ENCODE data around the gene ATRIP.

DNA sequence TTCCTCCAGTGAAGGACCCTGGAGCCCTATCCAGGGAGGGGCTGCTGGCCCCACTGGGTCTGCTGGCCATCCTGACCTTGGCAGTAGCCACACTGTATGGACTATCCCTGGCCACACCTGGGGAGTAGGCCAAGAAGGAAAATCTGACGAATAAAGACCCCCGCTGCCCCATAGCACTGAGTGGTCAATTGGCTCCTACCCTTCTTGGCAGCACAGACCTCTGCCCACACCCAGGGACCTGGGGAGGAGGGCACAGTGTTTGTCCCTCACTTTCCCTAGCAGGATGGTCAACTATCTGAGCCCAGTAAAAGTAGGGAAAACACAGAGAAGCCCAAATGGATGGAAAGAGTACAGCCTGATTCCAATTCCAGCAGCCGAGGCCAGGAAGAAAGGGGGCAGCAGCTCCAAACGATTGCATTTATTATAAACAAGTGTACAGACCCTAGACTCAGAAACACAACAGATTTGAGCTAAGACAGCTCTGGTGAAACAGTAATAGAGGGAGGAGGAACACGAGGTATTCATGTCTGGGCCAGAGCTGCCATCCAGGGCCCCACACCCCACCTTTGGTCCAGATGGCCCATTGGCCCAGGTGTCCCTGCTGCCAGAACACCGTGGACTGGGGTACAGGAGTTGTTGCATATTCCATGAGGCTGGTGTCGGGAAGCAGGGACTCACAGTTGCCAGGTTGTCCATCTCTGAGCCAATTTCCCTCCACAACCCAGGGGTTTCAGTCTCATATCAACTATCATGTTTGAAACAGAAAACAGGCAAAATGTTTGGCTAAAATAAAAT lies 21.1 kb downstream of the ATRIP start:
- TF ChIP-seq ZNF701 (tag by site-specific recombination; IDR thresholded peaks at IDR 0.05) (no peak), SP3 (tag by site-specific recombination; IDR thresholded peaks at IDR 0.05) (no peak), CTCF (tag by site-specific recombination; IDR thresholded peaks at IDR 0.05) (no peak), KLF10 (tag by site-specific recombination; IDR thresholded peaks at IDR 0.05) (no peak), ZNF274 (IDR thresholded peaks at IDR 0.05; ENCODE audit: low read length) (no peak), ZNF274 (tag by site-specific recombination; IDR thresholded peaks at IDR 0.05; ENCODE audit: borderline replicate concordance) (no peak), ZNF133 (tag by site-specific recombination; IDR thresholded peaks at IDR 0.05) (no peak), ZNF449 (tag by site-specific recombination; IDR thresholded peaks at IDR 0.05) (no peak), PRDM1 (tag by site-specific recombination; IDR thresholded peaks at IDR 0.05) (no peak), KLF9 (tag by site-specific recombination; IDR thresholded peaks at IDR 0.05; ENCODE audit: low read depth) (no peak), REST (tag by site-specific recombination; IDR thresholded peaks at IDR 0.05) (no peak), ZNF23 (tag by site-specific recombination; IDR thresholded peaks at IDR 0.05; ENCODE audit: borderline replicate concordance) (no peak)
- TF ChIP-seq, protein P1, sequence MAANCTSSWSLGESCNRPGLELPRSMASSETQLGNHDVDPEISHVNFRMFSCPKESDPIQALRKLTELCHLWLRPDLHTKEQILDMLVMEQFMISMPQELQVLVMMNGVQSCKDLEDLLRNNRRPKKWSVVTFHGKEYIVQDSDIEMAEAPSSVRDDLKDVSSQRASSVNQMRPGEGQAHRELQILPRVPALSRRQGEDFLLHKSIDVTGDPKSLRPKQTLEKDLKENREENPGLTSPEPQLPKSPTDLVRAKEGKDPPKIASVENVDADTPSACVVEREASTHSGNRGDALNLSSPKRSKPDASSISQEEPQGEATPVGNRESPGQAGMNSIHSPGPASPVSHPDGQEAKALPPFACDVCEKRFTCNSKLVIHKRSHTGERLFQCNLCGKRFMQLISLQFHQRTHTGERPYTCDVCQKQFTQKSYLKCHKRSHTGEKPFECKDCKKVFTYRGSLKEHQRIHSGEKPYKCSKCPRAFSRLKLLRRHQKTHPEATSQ (tag by site-specific recombination; IDR thresholded peaks at IDR 0.05): no peak
